Caki2 (cell line): ENCODE measurements around the gene WDR47. TPM values are rescaled to one million over a fixed set of nuclear protein-coding genes. Genes with fewer than 3 reads are reported as not detected.
"Not testable (repeated sequence)": the region's sequence is repeated elsewhere in the genome, so short reads cannot be mapped to it uniquely, and the experiment has no call there.

Experiments used
- DNase-seq: peaks from one replicate; pipeline ENCODE4 v3.0.0-alpha.2; 2015; ENCODE audit warnings: low read depth
- in situ Hi-C: cut with HindIII; loops from 2 replicates; pipeline ENCODE4 v1.10.0; 2016; ENCODE audit warnings: low sequenced_read_pairs, low pct_unique_long_range_greater_than_20kb, mixed read lengths
- total RNA-seq: library from RNA; depleted of rRNA; stranded (reverse); fragments of >200 nt; shearing (Covaris generic); gene quantifications from 2 replicates; pipeline ENCODE4 v1.2.3, GENCODE V29; 2014; ENCODE audit warnings: low replicate concordance

WDR47 gene
- total RNA-seq, 1 experiment from 2014 or later, result 4.7 TPM

- no peak for DNase-seq
- in situ Hi-C loops, result no loop called here
These were observed 18.8 kb upstream of the WDR47 start for GRCh38 chr1:109060707-109061106.

DNA sequence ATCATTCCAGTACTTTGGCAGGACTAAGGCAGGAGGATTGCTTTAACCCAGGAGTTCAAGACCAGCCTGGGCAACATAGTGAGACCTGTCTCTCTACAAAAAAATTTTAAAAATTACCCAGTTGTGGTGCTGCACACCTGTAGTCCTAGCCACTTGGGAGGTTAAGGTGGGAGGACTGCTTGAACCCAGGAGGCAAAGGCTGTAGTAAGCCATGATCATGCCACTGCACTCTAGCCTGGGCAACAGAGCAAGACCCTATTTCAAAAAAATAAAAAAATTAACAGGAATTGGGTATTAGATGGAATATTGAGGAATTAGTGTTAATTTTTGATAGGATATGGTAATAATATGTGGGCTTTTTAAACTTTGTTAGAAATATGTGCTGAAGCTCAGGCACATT lies 17.1 kb upstream of the WDR47 start:
- DNase-seq, result no peak
- in situ Hi-C loops, result no loop called here

- in situ Hi-C loops, result no loop called here
- no peak for DNase-seq
These were observed 14.2 kb upstream of the WDR47 start for GRCh38 chr1:109056064-109056463.

GRCh38 chr1:109052145-109052544 lies 10.2 kb upstream of the WDR47 start:
- DNase-seq, in situ Hi-C loops: not testable (repeated sequence)

DNA sequence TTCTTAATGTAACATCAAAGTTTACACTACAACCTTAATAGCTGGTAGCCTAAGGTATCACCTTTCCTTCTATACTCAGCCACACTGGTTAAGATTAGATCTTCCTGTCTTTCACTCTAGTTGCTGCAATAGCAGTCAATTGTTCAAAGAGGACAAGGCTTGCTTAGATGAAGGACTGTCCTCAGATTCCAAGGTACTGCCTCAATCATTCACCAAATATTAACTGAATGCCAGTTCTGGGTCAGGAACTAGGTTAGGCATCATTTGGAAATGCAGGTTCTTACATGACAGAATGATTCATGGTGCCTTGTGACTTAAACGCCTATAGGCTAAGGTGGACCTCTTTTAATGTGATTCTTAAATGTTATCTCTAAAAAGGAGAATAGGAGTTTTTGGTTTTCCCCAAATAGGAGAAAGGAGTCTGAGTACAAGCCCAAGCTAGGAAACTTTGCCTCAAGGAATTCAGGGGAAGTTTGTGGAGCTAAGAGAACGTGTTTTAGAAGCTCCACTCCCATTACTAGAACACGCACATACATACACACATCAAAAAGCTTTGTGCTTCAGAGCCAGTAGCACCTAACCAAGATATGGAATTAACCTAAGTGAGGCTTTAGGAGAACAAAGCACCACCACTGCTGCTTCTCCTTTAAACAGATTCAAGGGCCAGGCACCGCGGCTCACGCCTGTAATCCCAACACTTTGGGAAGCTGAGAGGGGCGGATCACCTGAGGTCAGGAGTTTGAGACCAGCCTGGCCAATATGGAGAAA lies 8.5 kb upstream of the WDR47 start:
- in situ Hi-C loops, result no loop called here

GRCh38 chr1:109048335-109048734 lies 6.4 kb upstream of the WDR47 start:
- no peak for DNase-seq
- in situ Hi-C loops, result no loop called here

More for the DNA sequence above, 8.5 kb upstream of the WDR47 start:
- peak; percentile 74 for DNase-seq

DNA sequence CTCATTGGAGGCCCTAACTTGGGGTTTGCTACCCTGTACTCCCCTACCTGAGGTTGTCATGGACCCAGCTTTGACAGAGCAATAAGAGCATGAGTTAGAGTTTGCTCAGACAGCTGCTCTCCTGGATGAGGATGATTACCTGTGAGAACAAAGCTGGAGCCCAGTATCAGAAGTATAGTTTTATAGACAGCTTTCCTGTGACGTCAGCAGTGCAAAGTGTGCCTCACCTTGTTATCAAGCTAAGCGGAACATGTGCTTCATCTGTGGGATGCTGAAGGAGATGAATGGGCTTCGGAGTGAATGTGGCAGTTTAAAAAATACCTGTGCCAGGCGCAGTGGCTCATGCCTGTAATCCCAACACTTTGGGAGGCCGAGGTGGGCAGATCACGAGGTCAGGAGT lies 5.4 kb upstream of the WDR47 start:
- in situ Hi-C loops, result no loop called here
- no peak for DNase-seq

GRCh38 chr1:109046671-109047070 lies 4.8 kb upstream of the WDR47 start:
- DNase-seq, result no peak
- in situ Hi-C loops, result no loop called here

GRCh38 chr1:109045595-109045994 lies 3.7 kb upstream of the WDR47 start:
- no peak for DNase-seq
- in situ Hi-C loops, result no loop called here

- no peak for DNase-seq
- in situ Hi-C loops, result no loop called here
These were observed 797 bp downstream of the WDR47 start for GRCh38 chr1:109040989-109041620.

DNA sequence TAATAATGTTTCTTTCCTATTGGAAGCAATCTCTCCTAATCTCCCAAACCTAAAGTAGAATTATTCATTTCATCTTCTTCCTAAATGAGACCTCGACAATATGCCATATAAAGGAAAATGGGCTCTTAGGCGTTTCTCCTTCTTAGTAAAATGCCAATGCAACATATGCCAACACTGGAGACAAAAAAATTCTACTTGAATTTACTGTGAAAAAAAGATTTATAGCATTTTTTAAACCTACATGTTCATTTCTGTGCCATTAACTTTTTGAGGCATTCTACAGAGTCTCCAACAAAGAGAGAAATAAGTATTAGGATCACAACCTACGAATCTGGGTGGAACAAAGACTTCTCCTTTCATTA lies 1.3 kb downstream of the WDR47 start:
- DNase-seq, result no peak
- in situ Hi-C loops, result no loop called here

- in situ Hi-C loops, result no loop called here
- DNase-seq, result no peak
These were observed 7.5 kb downstream of the WDR47 start for GRCh38 chr1:109034382-109034781.

- in situ Hi-C loops, DNase-seq: not testable (repeated sequence)
These were observed 12.4 kb downstream of the WDR47 start for GRCh38 chr1:109029493-109029892.

- in situ Hi-C loops, result no loop called here
These were observed 14.1 kb downstream of the WDR47 start for GRCh38 chr1:109027841-109028240.

DNA sequence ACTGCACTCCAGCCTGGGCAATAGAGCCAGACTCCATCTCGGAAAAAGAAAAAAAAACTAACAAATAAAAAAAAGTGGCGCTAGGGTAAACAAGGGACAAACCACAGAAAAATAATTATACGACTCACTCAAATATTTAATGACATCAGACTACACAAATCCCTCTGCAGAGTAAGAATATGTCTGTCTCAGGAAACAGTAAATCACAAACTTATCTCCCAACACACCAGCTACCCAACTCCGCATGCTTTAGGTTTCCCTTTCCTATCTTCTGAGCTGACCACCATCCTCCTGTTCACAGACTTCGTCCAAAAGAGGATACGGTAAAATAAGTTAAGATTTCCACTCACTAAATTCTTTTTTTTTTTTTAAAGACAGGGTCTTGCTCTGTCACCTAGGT lies 16.2 kb downstream of the WDR47 start:
- in situ Hi-C loops, result no loop called here
- DNase-seq, result no peak

More at GRCh38 chr1:109027841-109028240, 14.1 kb downstream of the WDR47 start:
- no peak for DNase-seq

- in situ Hi-C loops, result no loop called here
- DNase-seq, result no peak
These were observed 17.3 kb downstream of the WDR47 start for GRCh38 chr1:109024646-109025045.

DNA sequence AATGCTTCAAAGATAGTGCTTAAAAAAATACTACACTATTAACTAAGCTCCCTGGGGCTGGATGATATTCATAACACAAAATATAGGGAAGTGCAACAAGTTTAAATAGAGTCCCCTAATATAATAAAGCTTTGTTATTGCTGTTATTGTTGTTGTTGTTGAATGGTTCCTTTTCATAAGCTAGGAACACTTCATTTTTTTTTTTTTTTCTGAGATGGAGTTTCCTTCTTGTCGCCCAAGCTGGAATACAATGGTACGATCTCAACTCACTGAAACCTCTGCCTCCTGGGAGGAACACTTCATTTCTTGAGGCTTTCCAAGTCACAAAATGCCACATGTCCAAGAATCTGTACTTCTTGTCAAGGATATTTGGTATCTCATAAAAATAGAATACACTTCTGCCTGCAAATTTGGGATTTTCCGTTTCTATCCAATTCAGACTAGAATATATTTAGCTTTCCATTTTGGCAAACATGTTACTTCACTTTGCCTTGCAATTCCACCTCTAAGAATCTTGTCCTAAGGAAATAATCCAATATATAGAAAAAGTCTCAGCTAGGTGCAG lies 21.1 kb downstream of the WDR47 start:
- in situ Hi-C loops, result no loop called here
- DNase-seq, result no peak

DNA sequence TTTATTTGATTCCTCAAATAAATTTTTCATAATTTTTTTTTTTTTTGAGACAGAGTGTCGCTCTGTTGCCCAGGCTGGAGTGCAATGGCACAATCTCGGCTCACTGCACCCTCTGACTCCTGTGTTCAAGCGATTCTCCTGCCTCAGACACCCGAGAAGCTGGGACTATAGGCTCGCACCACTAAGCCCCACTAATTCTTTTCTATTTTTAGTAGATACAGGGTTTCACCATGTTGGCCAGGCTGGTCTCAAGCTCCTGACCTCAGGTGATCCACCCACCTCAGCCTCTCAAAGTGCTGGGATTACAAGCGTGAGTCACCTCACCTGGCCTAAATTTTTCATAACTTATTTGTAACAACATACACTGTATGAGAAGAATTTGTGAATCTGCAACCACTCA lies 24.2 kb downstream of the WDR47 start:
- in situ Hi-C loops, result not testable (repeated sequence)

DNA sequence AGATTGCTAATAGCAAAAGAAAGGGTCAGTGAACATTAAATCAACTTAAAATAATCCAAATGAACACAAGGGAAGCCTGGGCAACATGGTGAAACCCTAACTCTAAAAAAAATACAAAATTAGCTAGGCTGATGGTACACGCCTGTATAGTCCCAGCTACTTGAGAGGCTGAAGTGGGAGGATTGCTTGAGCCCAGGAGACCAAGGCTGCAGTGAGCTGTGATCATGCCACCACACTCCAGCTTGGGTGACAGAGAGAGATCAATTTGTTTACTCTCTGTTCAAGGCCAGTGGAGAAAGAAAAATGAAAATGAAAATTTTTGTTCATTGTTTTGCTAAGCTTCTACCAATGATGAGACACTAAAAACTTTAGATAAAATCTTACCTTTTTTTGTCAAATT lies 24.8 kb downstream of the WDR47 start:
- no peak for DNase-seq
- in situ Hi-C loops, result no loop called here

More for the DNA sequence above, 24.2 kb downstream of the WDR47 start:
- not testable (repeated sequence) for DNase-seq

GRCh38 chr1:109011335-109011734 lies 30.6 kb downstream of the WDR47 start:
- in situ Hi-C loops, result no loop called here
- DNase-seq, result no peak
